ENCODE measurements around the gene SPON1.

Gene SPON1

DNA sequence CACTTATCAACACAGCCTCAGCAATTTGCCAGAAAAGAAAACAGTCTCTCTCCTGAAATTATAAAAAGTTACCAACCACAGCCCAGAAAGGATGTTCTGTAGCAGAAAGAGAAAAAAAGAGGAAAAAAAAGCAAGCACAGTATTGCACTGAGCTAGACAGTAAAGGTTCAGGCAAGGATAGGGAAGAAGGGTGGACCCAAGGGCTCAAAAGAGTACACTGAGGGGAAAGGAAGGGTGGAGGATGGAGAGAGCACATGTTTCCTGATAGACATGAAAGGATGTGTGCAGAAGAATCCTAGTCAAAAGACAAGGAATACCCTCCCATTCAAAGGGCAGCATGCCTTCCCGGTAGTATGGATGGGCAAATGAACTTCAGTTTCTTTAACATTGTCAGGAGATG is 337.4 kb downstream of the SPON1 start:
- DNase-seq: no peak

DNA sequence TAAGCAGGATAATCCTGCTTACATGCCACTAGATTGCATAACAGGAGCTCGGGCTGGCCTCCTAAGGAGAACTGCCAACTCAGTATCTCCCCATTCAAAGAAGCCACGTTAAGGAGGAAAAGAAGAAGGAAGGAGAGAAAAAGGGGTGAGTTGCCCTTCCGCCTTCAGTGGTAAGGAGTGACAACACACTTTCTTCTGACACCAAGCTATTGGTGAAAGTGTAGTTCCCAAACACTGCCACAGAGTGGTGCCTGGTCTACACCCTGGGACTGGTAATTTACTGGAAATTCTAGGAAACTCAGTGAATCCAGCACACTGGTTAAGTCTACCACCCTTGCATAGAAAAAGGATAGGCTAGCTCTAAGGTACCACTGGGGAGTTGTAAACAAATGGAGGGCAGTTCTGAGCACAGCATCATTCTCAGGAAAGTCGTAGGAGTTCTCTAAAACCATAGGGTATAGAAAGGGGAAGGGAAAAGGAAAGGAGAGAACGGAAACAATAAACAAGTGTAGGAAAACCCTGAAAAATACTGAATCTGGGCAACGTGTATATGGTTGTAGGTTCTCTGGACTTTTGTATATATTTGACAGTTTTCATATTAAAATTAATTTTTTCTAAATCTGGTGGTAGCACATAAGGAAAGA is 338.3 kb downstream of the SPON1 start:
- peak; percentile 38 for DNase-seq

DNA sequence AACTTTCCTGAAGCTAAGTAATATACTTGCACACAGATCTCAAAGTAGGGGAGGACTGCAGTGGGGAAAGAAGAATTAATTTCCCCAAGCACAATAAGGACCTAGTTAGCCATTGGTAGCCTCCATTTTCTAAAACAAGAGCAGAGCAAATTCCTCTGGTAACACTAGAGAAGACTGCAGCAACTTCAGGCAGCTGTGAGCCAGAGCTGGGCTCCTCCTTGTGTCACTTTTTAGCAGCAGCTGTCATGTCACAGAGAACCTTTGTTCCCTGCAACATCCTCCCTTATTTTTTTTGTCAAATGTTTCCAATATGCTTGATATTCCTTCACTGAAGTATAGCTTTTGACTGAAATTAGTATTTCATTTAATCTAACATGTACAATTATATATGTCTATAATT is 342.1 kb downstream of the SPON1 start:
- no peak for DNase-seq

DNA sequence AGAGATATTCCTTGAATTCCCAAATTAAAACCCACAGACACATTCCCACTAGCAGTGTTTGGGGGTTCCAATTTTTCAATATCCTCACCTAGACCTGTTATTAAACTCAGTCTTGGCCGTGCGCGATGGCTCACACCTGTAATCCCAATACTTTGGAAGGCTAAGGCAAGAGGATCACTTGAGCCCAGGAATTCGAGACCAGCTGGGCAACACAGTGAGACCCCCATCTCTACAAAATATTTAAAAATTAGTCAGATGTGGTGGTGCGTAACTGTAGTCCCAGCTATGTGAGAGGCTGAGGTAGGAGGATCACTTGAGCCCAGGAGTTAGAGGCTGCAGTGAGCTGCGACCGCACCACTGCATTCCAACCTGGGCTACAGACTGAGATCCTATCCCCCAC is 343.1 kb downstream of the SPON1 start:
- DNase-seq: no peak

DNA sequence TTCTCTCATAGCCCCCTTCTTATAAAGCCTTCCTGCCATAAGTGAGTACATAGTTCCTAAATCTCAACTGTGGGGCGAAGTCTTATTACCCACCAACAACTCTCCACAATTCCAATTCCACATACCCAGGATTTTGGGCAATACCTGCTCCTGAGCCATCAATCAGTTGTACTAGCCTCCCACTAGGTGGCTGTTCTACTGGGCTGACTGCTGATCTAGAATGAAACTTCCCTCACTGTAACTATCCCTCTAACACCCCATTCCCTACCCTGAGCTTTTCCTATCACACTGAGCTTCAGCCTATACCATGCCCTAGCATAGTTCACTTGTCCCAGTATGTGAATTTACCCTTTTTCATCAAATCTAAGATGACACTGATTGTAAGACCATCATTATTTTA is 344.0 kb downstream of the SPON1 start:
- no peak for DNase-seq

DNA sequence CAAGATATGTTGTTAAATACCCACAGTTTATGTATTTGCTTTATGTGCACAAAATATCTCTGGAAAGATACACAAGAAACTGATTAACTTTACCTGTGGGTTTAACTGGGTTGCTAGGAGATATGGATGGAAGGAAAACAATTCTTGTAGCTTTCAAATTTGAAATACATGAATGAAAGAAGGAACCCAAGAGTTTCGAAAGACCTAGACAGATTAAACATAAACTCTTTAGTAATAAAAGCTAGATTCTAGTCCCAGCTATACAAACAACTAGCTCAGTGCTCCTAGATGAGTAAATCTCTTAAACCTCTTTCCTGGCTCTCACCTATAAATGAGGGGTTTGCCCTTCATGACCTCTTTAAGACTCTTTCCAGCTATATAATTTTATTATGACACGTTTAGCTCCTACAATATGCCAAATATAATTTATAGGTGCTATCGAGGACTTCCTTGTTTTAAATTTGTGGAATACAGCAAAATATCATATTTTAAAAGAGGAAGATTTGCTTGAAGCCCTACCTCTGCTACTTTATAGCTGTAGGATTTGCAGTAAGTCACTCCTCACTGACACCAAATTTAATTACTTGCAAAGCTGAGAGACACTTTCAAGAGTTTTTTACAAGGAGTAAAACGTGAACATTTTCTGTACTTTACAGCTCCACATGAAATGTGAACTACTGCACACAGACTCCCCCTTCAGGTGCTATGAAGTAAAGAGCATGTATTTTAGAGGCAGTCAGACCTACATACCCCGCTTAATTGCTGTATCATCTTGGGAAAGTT is 345.8 kb downstream of the SPON1 start:
- peak; percentile 13 for DNase-seq

DNA sequence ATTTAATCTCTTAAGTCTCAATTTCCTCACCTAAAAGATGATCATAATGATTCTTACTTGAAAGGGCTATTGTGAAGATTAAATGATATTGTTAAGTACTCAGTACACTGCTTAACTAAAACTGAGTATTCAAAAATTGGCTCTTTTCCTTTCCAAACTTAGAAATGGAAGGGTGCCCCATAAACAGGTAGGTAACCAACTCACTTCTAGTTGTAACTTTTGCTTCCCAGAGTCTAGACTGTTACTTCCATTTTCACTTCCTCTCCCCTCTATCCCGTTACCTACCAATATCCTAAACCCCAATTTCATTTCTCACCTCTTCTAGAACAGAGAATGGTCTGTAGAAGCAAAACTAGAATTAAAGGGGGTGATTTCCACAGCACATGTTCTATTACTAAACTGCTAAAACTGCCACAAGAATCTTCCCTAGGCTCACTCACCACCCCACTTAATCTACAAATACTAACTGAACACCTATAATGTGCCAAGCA is 346.4 kb downstream of the SPON1 start:
- no peak for DNase-seq

DNA sequence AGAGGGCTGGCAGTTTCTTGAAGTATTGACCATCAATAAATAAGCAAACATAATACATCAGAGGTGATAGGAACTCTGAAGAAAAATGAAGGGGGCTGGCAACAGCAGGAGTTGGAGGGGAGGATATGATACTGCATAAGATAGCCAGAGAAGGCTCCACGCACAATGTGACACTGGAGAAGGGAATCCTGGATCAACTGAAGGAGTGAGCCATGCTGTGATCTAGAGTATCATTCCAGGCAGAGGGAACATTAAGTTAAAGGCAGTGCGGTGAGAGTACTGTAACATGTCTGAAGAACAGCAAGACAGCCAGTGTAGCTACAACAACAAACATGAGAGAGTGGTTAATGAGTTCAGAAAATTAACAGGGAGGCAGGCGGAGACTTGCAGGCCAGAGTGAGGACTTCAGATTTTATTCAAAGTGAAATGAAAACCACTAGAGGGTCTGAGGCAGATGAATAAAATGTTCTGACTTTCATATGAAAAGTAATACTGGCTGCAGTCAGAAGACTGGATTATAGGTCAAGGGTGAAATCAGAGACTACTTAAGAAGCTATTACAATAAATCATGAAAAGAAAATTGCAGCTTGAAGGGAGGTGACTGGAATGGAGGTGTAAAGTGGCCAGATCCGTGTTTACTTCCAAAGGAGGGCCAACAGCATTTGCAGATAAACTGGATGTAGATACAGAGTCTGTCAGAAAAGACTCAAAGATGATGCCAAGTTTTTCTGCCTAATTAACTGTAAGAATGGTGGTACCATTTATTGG is 347.1 kb downstream of the SPON1 start:
- no peak for DNase-seq

DNA sequence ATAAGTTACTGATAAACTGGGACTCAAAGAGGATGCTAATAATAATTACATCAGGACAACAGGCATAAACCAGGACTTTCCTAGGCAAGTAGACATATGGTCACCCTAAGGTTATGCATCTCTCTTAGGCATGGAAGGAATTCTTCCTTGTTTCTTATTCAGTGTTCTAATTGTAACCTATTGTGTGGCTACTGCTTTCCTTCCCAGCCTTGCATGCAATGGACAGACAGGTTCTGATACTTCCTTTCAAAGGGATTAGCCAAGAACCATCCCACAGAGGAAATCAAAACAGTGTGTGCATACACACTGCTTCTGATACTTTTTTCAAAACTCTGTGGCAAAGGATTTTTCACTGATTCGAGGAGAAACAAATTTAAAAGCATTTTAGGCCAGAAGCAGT is 348.2 kb downstream of the SPON1 start:
- DNase-seq: no peak

DNA sequence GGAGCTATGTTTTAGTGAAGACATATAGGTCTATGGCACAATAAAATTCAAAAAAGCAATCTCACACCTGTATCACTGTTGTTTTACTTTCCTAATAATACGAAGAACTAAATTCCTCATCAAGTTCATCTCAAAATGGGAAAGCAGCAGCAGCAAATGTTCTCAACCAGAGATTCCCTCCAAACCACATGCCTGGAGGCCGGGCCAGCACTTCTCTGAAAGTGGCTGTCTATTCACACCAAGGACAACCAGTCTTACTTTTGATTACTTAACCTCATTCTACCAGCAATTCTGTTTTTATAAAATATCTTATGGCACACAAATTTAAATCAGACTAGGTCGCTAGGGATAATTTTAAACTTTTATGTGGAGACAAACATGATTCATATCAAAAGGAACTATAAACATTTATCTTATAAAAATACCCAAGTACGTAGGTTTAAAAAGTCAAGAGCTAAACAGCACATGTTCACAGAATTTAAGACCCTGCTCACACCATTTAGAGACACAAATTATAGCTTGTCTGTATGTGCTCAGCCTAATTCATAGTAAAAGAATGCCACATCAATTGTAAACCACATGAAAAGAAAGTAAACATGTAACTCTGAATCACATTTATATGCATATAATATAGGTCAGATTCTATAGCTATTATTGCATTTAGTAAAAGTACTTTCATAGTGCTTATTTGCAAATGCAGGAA is 350.4 kb downstream of the SPON1 start:
- no peak for DNase-seq

DNA sequence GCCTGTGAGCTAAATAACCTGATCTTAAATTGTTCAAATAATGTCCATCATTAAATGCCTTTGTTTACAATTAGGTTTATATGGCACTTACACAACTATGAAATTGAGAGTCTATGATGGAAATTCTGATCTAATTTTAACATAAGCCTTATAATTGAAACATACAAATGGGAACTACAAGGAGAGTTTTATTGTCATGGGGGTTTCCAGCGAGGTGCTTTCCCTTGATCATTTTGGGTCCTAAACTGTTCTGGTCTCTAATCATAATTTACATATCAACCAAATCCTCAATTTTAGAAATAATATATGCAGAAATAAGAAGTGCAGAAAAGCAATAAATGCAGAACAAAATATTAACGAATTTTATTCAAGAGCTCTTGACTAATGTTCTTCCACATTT is 351.6 kb downstream of the SPON1 start:
- no peak for DNase-seq

DNA sequence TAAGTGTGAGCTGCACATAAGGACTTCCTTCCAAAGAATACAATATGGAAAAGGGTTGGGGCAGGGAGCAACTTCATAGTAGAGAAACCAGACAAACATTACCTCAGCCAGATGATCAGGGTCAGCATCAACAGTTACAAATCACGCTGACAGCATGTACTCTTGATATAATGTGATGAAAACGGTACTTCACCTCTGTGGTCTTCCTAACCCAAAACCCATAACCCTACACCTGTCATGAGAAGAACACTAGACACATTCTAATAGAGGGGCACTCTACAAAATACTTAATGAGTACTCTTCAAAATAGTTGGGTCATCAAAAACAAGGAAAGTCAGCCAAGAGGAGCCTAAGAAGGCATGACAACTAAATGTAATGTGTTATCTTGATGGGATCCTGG is 352.6 kb downstream of the SPON1 start:
- no peak for DNase-seq

Data from central memory CD4-positive, alpha-beta T cell (primary cell).